GM12878 (cell line): ENCODE data around the gene FAM20A.

Source experiments
- CTCF ChIP-seq, 3 experiments: IDR thresholded peaks in 2 of 3; conservative IDR thresholded peaks in 1 of 3; 2 replicates each; pipeline ENCODE4 v1.5.1; 2011; ENCODE audit warnings: low read depth in 3 of 3, low read length in 3 of 3, mild to moderate bottlenecking in 3 of 3, control low read depth in 2 of 3, moderate library complexity in 2 of 3, inconsistent platforms in 1 of 3, mixed read lengths in 1 of 3; ENCODE audit not compliant: control insufficient read depth in 2 of 3, insufficient read depth in 1 of 3; ENCODE audit errors: extremely low read depth in 1 of 3
- EGR1 ChIP-seq, 2 experiments: IDR thresholded peaks; 1 replicate in 1 of 2; 2 replicates in 1 of 2; pipeline ENCODE4 v1.6.1; 2011 to 2012; ENCODE audit warnings: low read depth in 2 of 2, low read length in 2 of 2, borderline replicate concordance in 1 of 2, mild to moderate bottlenecking in 1 of 2, moderate library complexity in 1 of 2
- ETV6 ChIP-seq, 2 experiments: fragments of 450-650 bp in 1 of 2; IDR thresholded peaks in 1 of 2; conservative IDR thresholded peaks in 1 of 2; 2 replicates each; pipeline ENCODE4 v1.6.1; 2014; ENCODE audit warnings: antibody characterized with exemption in 1 of 2, borderline replicate concordance in 1 of 2, low read depth in 1 of 2, mild to moderate bottlenecking in 1 of 2, moderate library complexity in 1 of 2
- FOS ChIP-seq: IDR thresholded peaks from 3 replicates; pipeline ENCODE4 v1.6.1; 2011; ENCODE audit warnings: borderline replicate concordance; ENCODE audit not compliant: insufficient read length; ENCODE audit errors: extremely low read depth
- IRF4 ChIP-seq: IDR thresholded peaks from 2 replicates; pipeline ENCODE4 v1.6.1; 2011; ENCODE audit warnings: low read depth, low read length
- POLR2A ChIP-seq: IDR thresholded peaks from 2 replicates; pipeline ENCODE4 v1.6.1; 2011; ENCODE audit warnings: low read depth, mild to moderate bottlenecking, low read length
- RAD51 ChIP-seq: fragments of 450-650 bp; IDR thresholded peaks from 2 replicates; pipeline ENCODE4 v1.6.1; 2016; ENCODE audit warnings: moderate library complexity, mild to moderate bottlenecking, inconsistent platforms
- RELA ChIP-seq: fragments of 450-650 bp; IDR thresholded peaks from 2 replicates; pipeline ENCODE4 v1.8.0; 2014; ENCODE audit warnings: borderline replicate concordance; ENCODE audit not compliant: partially characterized antibody
- SPI1 ChIP-seq: IDR thresholded peaks from 2 replicates; pipeline ENCODE4 v1.6.1; 2011; ENCODE audit warnings: low read depth, mild to moderate bottlenecking, low read length, moderate library complexity, borderline replicate concordance; ENCODE audit not compliant: insufficient read depth
- TCF12 ChIP-seq: IDR thresholded peaks from 2 replicates; pipeline ENCODE4 v1.6.1; 2011; ENCODE audit warnings: low read depth, mild to moderate bottlenecking, low read length
- ZNF24 ChIP-seq: fragments of 450-650 bp; IDR thresholded peaks from 2 replicates; pipeline ENCODE4 v1.6.1; 2017; ENCODE audit warnings: antibody characterized with exemption, mild to moderate bottlenecking
- TF ChIP-seq, protein P1 (sequence below): fragments of 450-650 bp; IDR thresholded peaks from 2 replicates; pipeline ENCODE4 v1.6.1; 2017; ENCODE audit warnings: antibody characterized with exemption, mild to moderate bottlenecking, moderate library complexity
- TF ChIP-seq, protein P2 (sequence below): IDR thresholded peaks from 2 replicates; pipeline ENCODE4 v1.6.1; 2011; ENCODE audit warnings: borderline replicate concordance, low read depth, mild to moderate bottlenecking, moderate library complexity, low read length; ENCODE audit not compliant: insufficient read depth, poor library complexity, severe bottlenecking
- TF ChIP-seq, protein P3 (sequence below): IDR thresholded peaks from 2 replicates; pipeline ENCODE4 v1.6.1; 2012; ENCODE audit warnings: mild to moderate bottlenecking, low read depth, low read length

DNA sequence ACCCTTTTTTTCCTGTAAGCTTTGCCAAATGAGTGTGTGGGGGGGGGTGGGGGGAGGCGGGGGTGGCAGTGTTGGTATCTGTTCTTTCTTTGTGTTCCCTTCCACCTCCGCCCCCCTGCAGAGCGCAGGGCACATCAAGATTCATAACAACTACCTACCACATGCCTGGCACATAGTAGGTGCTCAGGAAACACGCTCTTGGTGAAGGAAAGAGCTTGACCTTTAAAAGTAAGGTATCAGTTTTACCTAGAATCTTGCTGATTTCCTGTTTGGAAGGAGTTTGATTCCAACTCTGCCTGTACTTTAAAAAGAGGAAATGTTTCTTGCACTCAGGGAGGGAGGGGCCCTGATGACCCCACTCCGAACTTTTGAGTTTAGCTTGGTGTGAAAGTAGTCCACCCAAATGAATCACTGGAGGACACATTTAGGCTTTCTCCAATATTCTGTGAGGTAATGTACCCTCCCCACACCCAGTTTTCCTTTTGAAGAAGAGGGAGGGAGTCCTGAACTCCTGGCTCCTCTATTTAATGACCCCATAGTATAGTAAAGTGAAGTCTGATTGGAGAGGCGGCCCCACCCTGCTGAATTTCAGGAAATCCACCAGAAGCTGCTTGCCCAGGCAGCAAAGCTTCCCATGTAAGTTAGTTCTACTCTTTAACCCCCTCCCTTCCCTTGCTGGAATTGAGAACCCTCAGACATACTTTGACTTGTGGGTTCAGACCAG is 560 bp upstream of the FAM20A start:
- TF ChIP-seq SPI1 (no peak), ETV6 (conservative IDR thresholded peaks at IDR 0.05 in 1 of 2, IDR thresholded peaks at IDR 0.05 in 1 of 2; ENCODE audit: borderline replicate concordance in 1 of 2, low read depth in 1 of 2) (no peak), IRF4 (no peak), CTCF (IDR thresholded peaks at IDR 0.05 in 2 of 3, conservative IDR thresholded peaks at IDR 0.05 in 1 of 3; ENCODE audit: control insufficient read depth in 2 of 3, extremely low read depth in 1 of 3, insufficient read depth in 1 of 3, low read depth in 3 of 3, low read length in 3 of 3) (no peak), TCF12 (no peak), RELA (no peak), EGR1 (IDR thresholded peaks at IDR 0.05; ENCODE audit: borderline replicate concordance in 1 of 2, low read depth in 2 of 2, low read length in 2 of 2) (no peak), FOS (no peak), ZNF24 (no peak), POLR2A (no peak), RAD51 (no peak)
- TF ChIP-seq, protein P1, sequence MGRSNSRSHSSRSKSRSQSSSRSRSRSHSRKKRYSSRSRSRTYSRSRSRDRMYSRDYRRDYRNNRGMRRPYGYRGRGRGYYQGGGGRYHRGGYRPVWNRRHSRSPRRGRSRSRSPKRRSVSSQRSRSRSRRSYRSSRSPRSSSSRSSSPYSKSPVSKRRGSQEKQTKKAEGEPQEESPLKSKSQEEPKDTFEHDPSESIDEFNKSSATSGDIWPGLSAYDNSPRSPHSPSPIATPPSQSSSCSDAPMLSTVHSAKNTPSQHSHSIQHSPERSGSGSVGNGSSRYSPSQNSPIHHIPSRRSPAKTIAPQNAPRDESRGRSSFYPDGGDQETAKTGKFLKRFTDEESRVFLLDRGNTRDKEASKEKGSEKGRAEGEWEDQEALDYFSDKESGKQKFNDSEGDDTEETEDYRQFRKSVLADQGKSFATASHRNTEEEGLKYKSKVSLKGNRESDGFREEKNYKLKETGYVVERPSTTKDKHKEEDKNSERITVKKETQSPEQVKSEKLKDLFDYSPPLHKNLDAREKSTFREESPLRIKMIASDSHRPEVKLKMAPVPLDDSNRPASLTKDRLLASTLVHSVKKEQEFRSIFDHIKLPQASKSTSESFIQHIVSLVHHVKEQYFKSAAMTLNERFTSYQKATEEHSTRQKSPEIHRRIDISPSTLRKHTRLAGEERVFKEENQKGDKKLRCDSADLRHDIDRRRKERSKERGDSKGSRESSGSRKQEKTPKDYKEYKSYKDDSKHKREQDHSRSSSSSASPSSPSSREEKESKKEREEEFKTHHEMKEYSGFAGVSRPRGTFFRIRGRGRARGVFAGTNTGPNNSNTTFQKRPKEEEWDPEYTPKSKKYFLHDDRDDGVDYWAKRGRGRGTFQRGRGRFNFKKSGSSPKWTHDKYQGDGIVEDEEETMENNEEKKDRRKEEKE: no peak
- TF ChIP-seq, protein P2, sequence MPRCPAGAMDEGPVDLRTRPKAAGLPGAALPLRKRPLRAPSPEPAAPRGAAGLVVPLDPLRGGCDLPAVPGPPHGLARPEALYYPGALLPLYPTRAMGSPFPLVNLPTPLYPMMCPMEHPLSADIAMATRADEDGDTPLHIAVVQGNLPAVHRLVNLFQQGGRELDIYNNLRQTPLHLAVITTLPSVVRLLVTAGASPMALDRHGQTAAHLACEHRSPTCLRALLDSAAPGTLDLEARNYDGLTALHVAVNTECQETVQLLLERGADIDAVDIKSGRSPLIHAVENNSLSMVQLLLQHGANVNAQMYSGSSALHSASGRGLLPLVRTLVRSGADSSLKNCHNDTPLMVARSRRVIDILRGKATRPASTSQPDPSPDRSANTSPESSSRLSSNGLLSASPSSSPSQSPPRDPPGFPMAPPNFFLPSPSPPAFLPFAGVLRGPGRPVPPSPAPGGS: no peak
- TF ChIP-seq, protein P3, sequence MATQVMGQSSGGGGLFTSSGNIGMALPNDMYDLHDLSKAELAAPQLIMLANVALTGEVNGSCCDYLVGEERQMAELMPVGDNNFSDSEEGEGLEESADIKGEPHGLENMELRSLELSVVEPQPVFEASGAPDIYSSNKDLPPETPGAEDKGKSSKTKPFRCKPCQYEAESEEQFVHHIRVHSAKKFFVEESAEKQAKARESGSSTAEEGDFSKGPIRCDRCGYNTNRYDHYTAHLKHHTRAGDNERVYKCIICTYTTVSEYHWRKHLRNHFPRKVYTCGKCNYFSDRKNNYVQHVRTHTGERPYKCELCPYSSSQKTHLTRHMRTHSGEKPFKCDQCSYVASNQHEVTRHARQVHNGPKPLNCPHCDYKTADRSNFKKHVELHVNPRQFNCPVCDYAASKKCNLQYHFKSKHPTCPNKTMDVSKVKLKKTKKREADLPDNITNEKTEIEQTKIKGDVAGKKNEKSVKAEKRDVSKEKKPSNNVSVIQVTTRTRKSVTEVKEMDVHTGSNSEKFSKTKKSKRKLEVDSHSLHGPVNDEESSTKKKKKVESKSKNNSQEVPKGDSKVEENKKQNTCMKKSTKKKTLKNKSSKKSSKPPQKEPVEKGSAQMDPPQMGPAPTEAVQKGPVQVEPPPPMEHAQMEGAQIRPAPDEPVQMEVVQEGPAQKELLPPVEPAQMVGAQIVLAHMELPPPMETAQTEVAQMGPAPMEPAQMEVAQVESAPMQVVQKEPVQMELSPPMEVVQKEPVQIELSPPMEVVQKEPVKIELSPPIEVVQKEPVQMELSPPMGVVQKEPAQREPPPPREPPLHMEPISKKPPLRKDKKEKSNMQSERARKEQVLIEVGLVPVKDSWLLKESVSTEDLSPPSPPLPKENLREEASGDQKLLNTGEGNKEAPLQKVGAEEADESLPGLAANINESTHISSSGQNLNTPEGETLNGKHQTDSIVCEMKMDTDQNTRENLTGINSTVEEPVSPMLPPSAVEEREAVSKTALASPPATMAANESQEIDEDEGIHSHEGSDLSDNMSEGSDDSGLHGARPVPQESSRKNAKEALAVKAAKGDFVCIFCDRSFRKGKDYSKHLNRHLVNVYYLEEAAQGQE: no peak
